Hepatocyte (in vitro differentiated cells): ENCODE results near the gene CCNQ. TPM values are rescaled to one million over a fixed set of nuclear protein-coding genes. Genes with fewer than 3 reads are reported as not detected.

Source experiments
- DNase-seq: peaks from one replicate; pipeline ENCODE4 v3.0.0-alpha.2; 2016; ENCODE audit warnings: low spot score
- H2AFZ ChIP-seq: fragments of 200-600 bp; sonication (generic); 2 replicates; pipeline ENCODE4 v1.6.0; 2016; ENCODE audit warnings: antibody characterized with exemption, mild to moderate bottlenecking
- H3K27ac ChIP-seq: fragments of 200-600 bp; sonication (generic); 2 replicates; pipeline ENCODE4 v1.5.1; 2016; ENCODE audit warnings: mild to moderate bottlenecking
- H3K27me3 ChIP-seq: fragments of 200-600 bp; sonication (generic); 2 replicates; pipeline ENCODE4 v1.6.1; 2016
- H3K36me3 ChIP-seq: fragments of 200-600 bp; sonication (generic); replicated peaks from 2 replicates; pipeline ENCODE4 v1.5.1; 2016; ENCODE audit warnings: low read depth; ENCODE audit not compliant: insufficient read depth
- H3K4me1 ChIP-seq: fragments of 200-600 bp; sonication (generic); 2 replicates; pipeline ENCODE4 v1.5.1; 2016; ENCODE audit warnings: mild to moderate bottlenecking, moderate library complexity; ENCODE audit not compliant: insufficient read depth
- H3K4me2 ChIP-seq: fragments of 200-600 bp; sonication (generic); 2 replicates; pipeline ENCODE4 v1.6.0; 2016
- H3K4me3 ChIP-seq: fragments of 200-600 bp; sonication (generic); 2 replicates; pipeline ENCODE4 v1.5.1; 2016; ENCODE audit warnings: mild to moderate bottlenecking
- H3K79me2 ChIP-seq: fragments of 200-600 bp; sonication (generic); 2 replicates; pipeline ENCODE4 v1.6.0; 2017; ENCODE audit warnings: mild to moderate bottlenecking
- H3K9me2 ChIP-seq: fragments of 200-600 bp; sonication (generic); replicated peaks from 2 replicates; pipeline ENCODE4 v1.6.0; 2017; ENCODE audit warnings: mild to moderate bottlenecking; ENCODE audit not compliant: insufficient read depth
- H3K9me3 ChIP-seq: fragments of 200-600 bp; sonication (generic); 2 replicates; pipeline ENCODE4 v1.5.1; 2016; ENCODE audit warnings: low read depth, mild to moderate bottlenecking
- H4K20me1 ChIP-seq: fragments of 200-600 bp; sonication (generic); 2 replicates; pipeline ENCODE4 v1.6.0; 2016; ENCODE audit warnings: mild to moderate bottlenecking; ENCODE audit not compliant: insufficient read depth, poor library complexity, severe bottlenecking
- EZH2 ChIP-seq: fragments of 200-600 bp; sonication (generic); IDR thresholded peaks from 2 replicates; pipeline ENCODE4 v1.6.1; 2016; ENCODE audit warnings: antibody characterized with exemption, mild to moderate bottlenecking, borderline replicate concordance
- EZH2phosphoT487 ChIP-seq: fragments of 200-600 bp; sonication (generic); IDR thresholded peaks from one replicate; pipeline ENCODE4 v1.6.1; 2018; ENCODE audit warnings: antibody characterized with exemption, mild to moderate bottlenecking, low read depth, moderate library complexity; ENCODE audit not compliant: unreplicated experiment, severe bottlenecking
- WGBS: methylation state at CpG from one replicate; pipeline ENCODE4 v1.1.6; 2016; ENCODE audit warnings: low lambda C conversion rate; ENCODE audit errors: missing lambda C conversion rate; 5-methylcytosine and 5-hydroxymethylcytosine counted together
- polyA plus RNA-seq: library from polyadenylated mRNA; unstranded; fragments of >200 nt; fragmentation: Nextera tagmentation; extraction: Ambion mirVana; gene quantifications from 2 replicates; pipeline ENCODE4 v1.2.1, GENCODE V29; 2016
- total RNA-seq: library from RNA; depleted of rRNA; stranded (reverse); fragments of >200 nt; gene quantifications from 2 replicates; pipeline ENCODE4 v1.2.3, GENCODE V29; 2014
- TF ChIP-seq, protein P1 (sequence below): fragments of 200-600 bp; sonication (generic); IDR thresholded peaks from 2 replicates; pipeline ENCODE4 v1.5.1; 2016; ENCODE audit warnings: antibody characterized with exemption, mild to moderate bottlenecking; ENCODE audit not compliant: poor library complexity

CCNQ gene
- total and polyA plus RNA-seq, 2 experiments from 2014 or later, result 26.7 to 28.3 TPM

DNA sequence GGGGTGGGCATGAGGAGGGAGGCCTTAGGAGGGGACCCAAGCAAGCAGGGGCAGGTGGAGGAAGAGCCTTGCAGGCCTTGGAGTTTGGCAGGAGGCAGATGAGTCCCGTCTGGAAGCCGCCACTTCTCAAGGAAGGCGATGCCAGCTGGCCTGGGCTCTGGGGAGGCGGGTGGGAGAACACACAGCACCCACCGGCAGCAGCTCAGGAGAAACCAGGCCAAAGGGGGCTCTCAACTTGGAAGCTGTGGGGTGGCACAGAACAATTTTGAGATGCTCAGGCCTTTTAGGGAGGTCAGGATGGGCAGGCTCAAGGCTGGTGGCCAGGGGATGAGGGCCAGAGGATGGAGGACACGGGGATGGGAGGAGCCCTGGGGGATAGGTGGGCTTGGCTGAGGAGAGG is 36.4 kb upstream of the CCNQ start:
- 79% methylated on average over 5 of the region's 6 CpGs for WGBS
- TF ChIP-seq, protein P1, sequence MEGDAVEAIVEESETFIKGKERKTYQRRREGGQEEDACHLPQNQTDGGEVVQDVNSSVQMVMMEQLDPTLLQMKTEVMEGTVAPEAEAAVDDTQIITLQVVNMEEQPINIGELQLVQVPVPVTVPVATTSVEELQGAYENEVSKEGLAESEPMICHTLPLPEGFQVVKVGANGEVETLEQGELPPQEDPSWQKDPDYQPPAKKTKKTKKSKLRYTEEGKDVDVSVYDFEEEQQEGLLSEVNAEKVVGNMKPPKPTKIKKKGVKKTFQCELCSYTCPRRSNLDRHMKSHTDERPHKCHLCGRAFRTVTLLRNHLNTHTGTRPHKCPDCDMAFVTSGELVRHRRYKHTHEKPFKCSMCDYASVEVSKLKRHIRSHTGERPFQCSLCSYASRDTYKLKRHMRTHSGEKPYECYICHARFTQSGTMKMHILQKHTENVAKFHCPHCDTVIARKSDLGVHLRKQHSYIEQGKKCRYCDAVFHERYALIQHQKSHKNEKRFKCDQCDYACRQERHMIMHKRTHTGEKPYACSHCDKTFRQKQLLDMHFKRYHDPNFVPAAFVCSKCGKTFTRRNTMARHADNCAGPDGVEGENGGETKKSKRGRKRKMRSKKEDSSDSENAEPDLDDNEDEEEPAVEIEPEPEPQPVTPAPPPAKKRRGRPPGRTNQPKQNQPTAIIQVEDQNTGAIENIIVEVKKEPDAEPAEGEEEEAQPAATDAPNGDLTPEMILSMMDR, result no peak
- no peak for TF ChIP-seq EZH2
- no peak for TF ChIP-seq EZH2phosphoT487
- Histone ChIP-seq H3K27me3 (no peaks in the 10 kb centered on the region), H4K20me1 (no peaks in the 10 kb centered on the region), H3K9me2 (no peaks in the 10 kb centered on the region), H3K4me3 (no peak overlapping the region), H2AFZ (no peak overlapping the region), H3K4me2 (no peak overlapping the region), H3K9me3 (peaks cover 3% of the 10 kb centered on the region), H3K79me2 (no peaks in the 10 kb centered on the region), H3K27ac (no peak overlapping the region), H3K36me3 (no peaks in the 10 kb centered on the region), H3K4me1 (peaks cover 7% of the 10 kb centered on the region)
- DNase-seq, result no peak

DNA sequence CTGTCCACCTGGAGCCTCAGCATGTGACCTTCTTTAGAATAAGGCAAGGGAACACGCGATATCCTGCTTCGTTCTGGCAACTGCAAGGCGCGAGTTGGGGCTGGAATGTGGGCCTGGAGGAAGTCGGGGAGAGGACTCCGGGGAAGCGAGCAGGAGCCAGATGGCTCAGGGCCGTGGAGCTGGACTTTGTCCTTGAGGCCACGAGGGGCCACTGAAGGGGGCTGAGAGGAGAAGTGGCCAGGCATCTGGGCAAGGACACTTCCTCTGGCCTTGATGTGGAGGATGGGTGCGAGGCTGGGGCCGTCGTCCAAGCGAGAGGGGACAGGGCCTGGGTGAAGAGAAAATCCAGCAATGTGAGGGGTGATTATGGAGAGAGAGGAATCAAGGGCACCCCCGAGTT is 35.9 kb upstream of the CCNQ start:
- Histone ChIP-seq H4K20me1 (no peaks in the 10 kb centered on the region), H2AFZ (no peak overlapping the region), H3K79me2 (no peaks in the 10 kb centered on the region), H3K4me2 (no peak overlapping the region), H3K4me3 (no peak overlapping the region), H3K4me1 (peaks cover 7% of the 10 kb centered on the region), H3K9me2 (no peaks in the 10 kb centered on the region), H3K27ac (no peak overlapping the region), H3K36me3 (no peaks in the 10 kb centered on the region), H3K27me3 (no peaks in the 10 kb centered on the region), H3K9me3 (peaks cover 3% of the 10 kb centered on the region)
- peak; percentile 14 for DNase-seq
- WGBS, result 62% methylated on average over 15 of the region's 15 CpGs
- TF ChIP-seq, protein P1, result no peak
- TF ChIP-seq EZH2phosphoT487 (no peak), EZH2 (no peak)

DNA sequence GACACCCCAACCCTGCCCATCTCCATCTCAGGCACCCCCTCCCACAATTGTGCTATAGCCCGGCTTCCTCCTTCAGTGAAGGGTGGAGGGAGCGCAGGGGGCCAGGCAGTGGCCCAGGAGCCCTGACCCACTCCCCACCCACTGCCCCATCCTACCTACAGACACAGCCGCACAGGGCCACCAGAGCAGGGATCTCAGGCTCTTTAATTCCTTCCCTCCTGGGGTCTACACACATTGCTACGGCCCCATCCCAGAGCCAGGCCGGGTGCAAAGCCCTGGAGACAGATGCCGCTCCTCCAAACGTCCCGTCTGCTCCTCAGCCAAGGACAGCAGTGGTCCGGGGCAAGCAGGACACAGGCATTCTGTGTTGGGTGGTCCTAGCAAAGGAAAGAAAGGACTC is 35.3 kb upstream of the CCNQ start:
- H2AFZ ChIP-seq, result no peak overlapping the region
- H3K79me2 ChIP-seq, result no peaks in the 10 kb centered on the region
- peaks cover 3% of the 10 kb centered on the region for H3K9me3 ChIP-seq
- no peaks in the 10 kb centered on the region for H4K20me1 ChIP-seq
- no peak for DNase-seq
- no peak overlapping the region for H3K4me3 ChIP-seq
- no peaks in the 10 kb centered on the region for H3K9me2 ChIP-seq
- H3K27ac ChIP-seq, result no peak overlapping the region
- H3K36me3 ChIP-seq, result no peaks in the 10 kb centered on the region
- peaks cover 7% of the 10 kb centered on the region for H3K4me1 ChIP-seq
- 90% methylated on average over 9 of the region's 9 CpGs for WGBS
- no peak overlapping the region for H3K4me2 ChIP-seq
- H3K27me3 ChIP-seq, result no peaks in the 10 kb centered on the region
- no peak for TF ChIP-seq EZH2phosphoT487
- TF ChIP-seq, protein P1, result no peak
- TF ChIP-seq EZH2, result no peak

DNA sequence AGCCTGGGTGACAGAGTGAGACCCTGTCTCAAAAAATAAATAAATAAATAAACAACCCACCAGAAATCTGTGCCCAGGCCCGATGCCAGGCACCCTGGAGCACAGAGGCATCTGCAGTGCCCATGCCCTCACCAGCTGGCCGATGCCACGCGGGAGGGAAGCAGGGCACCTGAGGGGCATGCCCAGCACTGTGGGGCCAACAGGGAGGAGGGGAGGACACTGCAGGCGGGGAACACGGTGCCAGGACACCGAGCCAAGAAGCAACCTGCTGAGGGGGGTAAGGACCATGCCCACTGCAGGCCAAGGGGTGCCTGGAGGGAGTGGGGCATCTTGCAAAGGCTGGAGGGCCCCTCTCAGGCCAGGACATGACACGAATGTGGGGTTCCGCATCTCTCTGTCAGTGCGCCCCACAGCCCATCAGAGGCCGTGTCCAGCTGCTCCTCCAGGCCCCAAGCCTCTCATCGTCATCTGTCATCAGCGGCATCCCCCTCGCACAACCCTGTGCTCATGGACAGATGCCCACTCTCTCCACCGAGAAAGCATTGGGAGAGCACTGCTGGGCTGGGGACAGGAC is 34.8 kb upstream of the CCNQ start:
- Histone ChIP-seq H3K4me1 (peaks cover 7% of the 10 kb centered on the region), H3K27me3 (no peaks in the 10 kb centered on the region), H3K27ac (no peak overlapping the region), H3K79me2 (no peaks in the 10 kb centered on the region), H3K9me3 (peaks cover 3% of the 10 kb centered on the region), H3K9me2 (no peaks in the 10 kb centered on the region), H2AFZ (no peak overlapping the region), H3K36me3 (no peaks in the 10 kb centered on the region), H3K4me3 (no peak overlapping the region), H4K20me1 (no peaks in the 10 kb centered on the region), H3K4me2 (no peak overlapping the region)
- TF ChIP-seq EZH2 (no peak), EZH2phosphoT487 (no peak)
- TF ChIP-seq, protein P1, result no peak
- WGBS, result 85% methylated on average over 14 of the region's 15 CpGs
- DNase-seq, result no peak
